ENCODE measurements around the gene PER1. TPM values are rescaled to one million over a fixed set of nuclear protein-coding genes. Genes with fewer than 3 reads are reported as not detected.

PER1 gene
- total RNA-seq, 2 donors from 2014 or later: 125 to 134 TPM

DNA sequence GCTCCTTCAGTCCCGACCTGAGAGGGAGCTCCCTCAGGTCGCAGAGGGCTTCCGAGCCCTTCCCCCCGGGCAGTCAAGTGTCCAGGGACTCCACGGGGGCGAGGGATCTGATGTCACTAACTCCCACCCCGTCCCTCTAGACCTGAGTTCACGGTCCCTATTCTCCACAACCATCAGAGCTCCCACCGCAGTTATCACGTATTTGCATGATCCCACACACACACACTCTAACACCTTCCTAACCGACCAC is 3.7 kb upstream of the PER1 start:
- intact Hi-C loops (cut with DNase I): loop anchor here in 1 of 2 donors (5.0 kb wide), 1 partner anchor 34 kb away; the partner anchor contains the start of gene HES7

DNA sequence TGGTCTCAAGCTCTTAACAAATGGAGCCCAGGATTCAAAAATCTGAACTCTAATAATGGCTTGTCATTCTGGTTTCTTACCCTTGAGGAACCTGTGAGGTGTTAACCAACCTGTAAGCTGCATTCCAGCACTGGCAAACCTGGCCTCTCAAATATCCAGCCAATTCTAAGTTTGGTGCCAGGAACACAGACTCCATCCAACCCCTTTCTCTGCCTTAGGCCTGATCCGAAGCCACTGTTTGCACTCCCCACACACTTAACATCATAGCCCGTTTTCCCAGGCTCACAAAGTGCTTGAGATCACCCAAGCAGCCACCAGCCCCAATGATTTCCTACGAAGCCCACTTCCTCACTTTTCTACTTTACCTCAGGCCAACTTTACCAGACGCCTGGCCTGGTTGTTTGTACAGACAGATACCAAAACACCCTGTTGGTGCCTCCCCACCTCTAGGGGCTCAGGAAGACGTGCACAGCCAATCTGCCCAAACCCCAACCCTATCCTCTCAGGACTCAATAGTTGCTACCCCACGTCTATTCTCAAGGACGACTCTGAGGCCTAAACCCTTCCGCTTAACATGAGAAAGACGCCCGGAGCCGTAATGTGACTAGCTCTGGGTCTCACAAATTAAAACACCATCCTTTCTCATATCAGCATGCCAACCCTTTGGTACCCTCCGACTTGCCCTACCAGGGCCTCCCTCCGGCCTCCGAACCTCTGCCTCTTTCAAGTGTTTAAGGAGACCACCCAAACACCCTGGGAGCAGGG is 3.2 kb upstream of the PER1 start:
- intact Hi-C loops (cut with DNase I): loop anchor here in 1 of 2 donors (5.0 kb wide), 1 partner anchor 33 kb away; the partner anchor contains the start of gene HES7
- ATAC-seq (no peak), DNase-seq (no peak)

More for the DNA sequence above, 3.7 kb upstream of the PER1 start:
- DNase-seq: no peak
- no peak for ATAC-seq

DNA sequence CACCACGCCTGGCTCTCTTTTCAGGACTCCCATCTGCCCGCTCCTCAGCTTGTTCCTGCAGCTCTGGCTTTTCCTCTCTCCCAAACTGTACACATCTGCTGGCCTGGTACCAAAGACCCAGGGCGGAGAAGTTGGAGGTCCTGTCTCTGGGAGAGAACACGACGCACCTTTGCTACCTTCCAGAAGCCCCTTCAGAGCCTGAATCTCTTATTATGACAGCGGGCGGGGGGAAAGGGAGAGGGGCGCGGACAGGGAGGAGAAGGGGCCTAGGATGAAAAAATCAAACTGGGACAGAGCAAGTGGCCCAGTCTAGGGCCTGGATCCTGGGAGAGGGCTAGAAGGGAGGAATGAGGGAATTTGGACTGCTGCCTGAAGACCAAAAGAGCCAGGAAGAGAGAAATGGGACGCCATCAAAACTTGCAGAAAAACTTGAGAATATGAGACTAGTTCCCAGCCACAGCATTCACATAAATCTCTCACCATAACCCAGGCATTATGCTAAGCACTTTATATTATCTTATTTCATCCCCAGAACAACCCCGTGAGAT is 2.5 kb upstream of the PER1 start:
- intact Hi-C loops (cut with DNase I): loop anchor here in 1 of 2 donors (5.0 kb wide), 1 partner anchor 32 kb away; the partner anchor contains the start of gene HES7
- ATAC-seq: no peak

DNA sequence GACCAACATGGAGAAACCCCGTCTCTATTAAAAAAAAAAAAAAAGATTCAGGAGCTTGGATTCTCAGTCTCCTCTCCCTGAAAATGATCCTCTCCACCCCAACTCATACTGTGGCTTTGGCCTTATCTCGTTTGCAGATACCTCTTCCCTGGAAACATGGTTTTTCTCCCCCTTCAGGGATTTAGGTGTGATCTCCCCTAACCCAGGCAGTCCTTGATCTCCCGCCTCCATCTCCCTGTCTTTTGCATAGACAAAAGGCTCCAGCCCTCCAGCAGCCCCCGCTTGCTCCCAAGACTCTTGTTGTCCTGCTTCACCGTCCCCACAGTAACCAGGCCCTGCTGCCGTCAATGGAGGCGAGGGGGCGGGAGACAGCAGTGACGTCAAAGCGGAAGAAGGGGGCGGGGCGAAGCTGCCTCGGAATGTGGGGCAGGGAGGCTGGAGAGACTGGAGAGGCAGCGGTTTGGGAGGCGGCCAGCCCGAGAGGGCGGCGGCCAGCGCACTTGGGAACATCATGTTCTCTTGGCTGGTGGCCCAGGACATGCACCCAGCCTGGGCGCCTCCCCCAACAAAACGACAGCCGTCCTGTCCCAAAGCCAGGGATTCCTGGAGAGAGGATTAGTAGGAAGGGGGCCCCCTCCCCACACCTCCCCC is 1.9 kb upstream of the PER1 start:
- DNase-seq (peak; percentile 99), ATAC-seq (peak; percentile 35 to 57)
- intact Hi-C loops (cut with DNase I): no loop called here

More for the DNA sequence above, 2.5 kb upstream of the PER1 start:
- DNase-seq: no peak

DNA sequence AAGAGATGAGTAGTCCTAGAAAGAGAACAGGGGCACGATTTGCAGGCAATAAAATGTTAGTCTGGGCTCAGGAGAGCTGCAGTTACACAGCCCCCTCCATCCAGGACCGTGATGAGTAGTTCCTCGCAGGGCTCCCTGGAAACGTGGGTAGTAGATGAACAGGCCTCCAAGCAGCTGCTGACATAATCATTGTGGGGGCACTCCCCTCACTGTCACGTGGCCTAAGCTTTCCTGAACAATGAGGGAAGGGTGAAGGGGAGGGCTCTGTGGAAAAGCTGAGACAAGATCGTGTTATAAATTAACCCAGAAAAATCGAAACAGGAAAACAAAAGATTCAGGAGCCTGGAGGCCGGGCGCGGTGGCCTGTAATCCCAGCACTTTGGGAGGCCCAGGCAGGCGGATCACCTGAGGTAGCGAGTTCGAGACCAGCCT is 1.3 kb upstream of the PER1 start:
- ATAC-seq: peak in 1 of 2 donors; percentile 27

DNA sequence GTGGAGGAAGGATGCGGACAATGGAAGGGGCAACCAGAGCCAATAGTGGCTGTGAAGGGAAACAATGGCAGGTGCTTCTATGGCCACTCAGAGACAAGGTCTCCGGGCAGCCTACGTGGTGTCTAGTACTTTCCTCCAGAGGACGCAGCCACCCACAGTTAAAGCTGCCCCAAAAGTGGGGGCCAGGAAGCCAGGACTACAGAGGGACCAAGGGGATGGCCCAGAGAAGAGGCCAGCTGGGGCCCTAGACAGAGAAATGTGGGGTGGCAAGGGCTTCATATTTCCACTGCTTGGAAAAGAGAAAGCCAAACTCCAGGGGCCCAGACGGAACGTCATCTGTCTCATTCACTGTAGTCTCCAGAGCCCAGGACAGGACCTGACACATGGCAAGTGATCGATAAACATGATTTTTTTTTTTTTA is 837 bp upstream of the PER1 start:
- DNase-seq: no peak
- no peak for ATAC-seq
- intact Hi-C loops (cut with DNase I): no loop called here

More for the DNA sequence above, 1.3 kb upstream of the PER1 start:
- DNase-seq: peak; percentile 89
- intact Hi-C loops (cut with DNase I): no loop called here

DNA sequence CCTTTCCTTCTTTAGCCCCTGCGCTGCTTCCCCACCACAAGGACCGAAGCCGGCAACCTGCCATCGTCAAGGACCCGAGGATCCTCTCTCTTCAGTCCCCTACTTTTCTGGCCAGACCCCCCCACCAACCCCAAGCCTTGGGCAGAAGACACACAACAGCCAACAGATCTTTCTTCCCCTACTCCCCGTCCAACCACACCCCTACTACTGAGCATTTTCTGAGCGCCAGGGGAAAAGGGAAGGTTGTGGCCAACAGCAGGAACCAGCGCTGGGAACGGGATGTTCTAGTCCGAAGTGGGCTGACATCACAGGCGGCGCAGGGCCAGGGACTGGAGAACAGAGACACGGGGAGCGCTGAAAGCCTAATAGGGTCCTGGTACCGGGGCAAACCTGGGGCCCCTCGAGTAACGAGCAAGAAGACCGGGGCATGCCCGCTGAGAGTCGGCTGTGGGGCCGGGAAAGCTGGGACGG is 528 bp downstream of the PER1 start:
- ATAC-seq: peak; percentile 9 to 20
- intact Hi-C loops (cut with DNase I): no loop called here
- DNase-seq: peak; percentile 92

DNA sequence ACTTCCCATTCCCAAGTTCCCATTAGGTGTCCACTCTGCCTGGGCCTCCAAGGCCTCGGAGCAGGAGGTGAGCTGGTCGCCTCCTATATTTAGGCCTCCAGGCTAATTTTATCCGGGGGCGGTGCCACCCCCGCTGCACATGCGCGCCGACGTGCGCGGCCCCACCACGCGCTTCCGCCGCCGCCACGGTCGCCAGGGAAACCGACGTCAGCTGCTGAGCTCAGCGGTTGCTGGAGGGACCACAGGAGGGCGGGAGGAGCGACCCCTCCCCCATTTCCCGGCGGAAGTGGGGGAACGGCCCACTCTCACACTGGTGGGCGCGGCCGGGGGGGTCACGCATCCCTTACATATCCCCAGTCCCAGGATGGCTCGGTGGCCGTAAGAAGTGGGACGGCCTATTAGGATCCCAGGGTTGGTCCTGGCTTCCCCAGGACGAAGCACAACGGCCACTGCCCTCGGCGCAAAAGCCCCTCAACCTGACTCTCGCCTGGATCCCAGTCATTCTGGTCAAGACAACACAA is 1.0 kb downstream of the PER1 start:
- intact Hi-C loops (cut with DNase I): no loop called here
- ATAC-seq (peak; percentile 43 to 49), DNase-seq (peak; percentile 95)

DNA sequence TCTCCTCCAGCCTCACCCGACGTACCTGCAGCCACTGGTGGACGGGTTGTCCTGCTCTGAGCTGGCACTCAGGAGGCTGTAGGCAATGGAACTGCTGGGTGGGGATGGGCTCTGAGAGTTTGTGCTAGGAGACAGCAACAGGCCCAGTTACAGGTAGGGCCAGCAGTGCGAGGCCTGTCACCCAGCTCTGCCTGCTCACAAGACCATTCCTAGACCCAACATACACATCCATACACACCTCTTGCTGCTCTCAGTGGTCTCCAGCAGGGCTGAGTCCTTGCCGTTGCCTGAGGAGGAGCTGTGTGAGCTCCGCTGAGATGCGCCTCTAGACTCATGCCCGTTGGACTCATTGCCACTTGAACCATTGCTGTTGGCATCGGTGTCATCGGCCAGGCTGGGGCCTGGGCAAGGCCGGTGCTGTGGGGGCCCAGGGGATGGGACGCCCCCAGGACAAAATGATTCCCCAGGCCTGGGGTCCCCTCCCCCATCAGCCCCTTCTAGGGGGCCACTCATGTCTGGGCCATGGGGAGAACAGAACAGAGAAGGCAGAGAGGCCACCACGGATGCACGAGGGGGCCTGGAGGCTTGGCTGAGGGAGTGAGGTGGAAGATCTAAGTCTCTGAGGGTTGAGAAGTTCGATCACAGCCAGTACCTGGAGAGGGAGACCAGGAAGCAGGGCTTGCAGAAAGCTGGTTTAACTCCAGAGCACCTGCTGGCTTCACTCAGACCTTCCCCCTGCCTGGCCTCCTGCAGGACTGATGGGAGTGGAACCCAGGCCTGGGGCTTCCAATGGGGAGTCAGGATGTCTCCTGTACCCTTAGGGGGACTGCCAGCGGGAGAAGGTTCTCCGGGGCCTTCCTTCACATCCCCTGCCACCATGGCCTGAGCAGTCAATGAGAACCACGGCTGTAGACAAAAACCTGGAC is 1.7 kb downstream of the PER1 start:
- ATAC-seq: no peak
- intact Hi-C loops (cut with DNase I): no loop called here
- no peak for DNase-seq

DNA sequence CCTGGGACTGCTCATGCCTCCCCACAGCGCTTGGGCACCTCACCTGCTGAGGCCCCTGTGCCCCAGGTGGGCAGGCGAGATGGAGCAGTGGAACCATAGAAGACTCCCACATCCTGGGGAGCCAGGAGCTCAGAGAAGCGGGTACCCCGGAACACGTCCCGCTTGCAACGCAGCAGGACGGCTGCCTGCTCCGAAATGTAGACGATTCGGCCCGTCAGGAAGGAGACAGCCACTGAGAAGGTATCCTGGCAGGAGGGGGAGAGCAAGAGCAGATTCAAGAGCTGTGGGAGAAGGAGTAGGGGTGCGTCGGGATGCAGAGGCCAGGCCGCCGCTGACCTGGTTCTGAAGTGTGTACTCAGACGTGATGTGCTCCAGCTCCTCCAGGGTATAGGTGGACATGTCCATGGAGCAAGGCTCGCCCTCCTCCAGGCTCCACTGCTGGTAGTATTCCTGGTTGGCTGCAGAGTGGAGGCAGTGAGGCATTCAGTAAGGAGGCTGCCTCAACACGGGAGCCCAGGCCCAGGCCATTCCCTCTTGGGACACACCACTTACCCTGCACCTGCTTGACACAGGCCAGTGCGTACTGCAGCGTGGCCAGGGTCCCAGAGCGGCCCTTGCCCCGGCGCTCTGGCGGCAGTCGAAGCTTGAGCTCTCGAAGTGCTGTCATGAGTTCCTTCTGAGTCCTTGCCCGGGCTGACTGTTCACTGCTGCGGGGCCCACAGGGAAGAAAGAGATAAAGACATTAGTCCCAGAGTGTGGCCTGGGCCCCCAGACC is 2.6 kb downstream of the PER1 start:
- ATAC-seq: no peak
- no peak for DNase-seq
- intact Hi-C loops (cut with DNase I): no loop called here

DNA sequence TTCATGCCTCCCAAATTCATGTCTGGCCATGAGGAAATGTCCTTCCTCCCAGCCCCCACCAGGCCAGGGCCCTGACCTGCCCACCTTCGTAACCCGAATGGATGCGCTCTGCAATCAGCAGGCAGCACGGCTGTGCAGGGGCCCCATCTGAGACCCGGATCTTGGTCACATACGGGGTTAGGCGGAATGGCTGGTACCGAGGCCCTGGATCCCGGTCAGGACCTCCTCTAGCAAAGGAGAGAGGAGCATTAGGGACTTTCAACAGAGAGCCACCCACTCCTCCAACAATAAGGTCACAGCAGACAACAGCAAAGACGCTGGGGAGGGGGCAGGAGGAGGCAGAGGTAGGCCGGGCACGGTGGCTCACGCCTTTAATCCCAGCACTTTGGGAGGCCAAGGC is 3.6 kb downstream of the PER1 start:
- intact Hi-C loops (cut with DNase I): no loop called here
- DNase-seq: no peak

DNA sequence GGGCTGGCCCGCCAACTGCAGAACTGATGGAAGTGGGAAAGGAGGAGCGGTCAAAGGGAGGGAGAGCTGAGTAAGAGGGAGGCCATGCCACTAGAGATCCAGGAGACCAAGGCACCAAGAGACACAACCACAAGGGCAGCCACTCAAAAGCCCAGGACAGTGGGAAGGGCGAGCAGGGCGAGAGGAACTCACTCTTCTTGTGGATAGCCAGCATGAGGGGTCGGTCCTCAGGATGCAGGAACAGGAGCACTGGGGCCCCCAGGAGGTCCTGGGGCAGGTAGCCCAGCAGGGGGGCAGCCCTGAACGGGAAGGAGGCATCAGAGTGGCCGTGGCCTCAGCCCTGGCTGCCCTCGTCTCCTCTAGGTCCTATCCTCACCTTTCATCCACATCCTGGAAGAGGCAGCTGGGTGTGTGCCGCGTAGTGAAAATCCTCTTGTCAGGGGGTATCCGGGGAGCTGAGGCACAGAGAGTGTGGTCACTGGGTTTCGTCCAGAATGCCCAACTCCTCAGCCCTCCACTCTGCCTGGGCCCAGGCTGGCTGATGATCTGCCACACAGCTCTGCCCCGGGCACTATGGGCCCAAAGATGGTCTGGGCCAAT is 4.3 kb downstream of the PER1 start:
- no peak for DNase-seq
- intact Hi-C loops (cut with DNase I): no loop called here
- ATAC-seq: no peak

More for the DNA sequence above, 3.6 kb downstream of the PER1 start:
- no peak for ATAC-seq

DNA sequence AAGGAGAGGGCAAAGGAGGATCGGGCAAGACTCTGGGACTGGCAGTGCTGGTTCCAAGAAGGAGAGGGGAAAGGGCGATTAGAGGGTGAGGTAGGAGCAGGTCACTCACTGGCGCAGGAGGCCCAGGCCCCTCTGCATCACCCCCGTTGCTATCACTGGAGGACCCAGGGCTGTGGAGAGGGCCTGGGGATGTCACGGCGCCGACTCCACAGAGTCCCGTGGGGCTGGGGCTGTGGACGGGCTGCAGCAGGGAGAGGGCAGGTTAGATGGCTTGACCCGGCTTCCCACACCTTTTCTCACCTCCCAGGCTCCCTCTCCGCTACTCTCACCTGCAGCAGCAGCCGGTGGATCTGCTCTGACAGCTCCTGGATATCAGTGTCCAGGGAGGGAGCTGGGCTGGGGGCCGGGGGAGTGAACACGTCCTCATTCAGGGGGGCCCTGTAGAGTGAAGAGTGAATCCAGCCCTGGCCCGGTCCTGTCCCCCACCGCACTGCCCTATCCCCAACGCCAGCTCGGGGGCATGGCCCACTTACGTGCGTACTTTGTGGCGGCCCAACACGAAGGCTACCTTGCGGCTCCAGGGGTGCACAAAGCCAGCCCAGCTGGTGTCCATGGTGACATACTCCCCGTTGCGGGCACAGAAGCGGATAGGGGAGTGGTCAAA is 4.9 kb downstream of the PER1 start:
- DNase-seq (no peak), ATAC-seq (no peak)
- intact Hi-C loops (cut with DNase I): no loop called here

DNA sequence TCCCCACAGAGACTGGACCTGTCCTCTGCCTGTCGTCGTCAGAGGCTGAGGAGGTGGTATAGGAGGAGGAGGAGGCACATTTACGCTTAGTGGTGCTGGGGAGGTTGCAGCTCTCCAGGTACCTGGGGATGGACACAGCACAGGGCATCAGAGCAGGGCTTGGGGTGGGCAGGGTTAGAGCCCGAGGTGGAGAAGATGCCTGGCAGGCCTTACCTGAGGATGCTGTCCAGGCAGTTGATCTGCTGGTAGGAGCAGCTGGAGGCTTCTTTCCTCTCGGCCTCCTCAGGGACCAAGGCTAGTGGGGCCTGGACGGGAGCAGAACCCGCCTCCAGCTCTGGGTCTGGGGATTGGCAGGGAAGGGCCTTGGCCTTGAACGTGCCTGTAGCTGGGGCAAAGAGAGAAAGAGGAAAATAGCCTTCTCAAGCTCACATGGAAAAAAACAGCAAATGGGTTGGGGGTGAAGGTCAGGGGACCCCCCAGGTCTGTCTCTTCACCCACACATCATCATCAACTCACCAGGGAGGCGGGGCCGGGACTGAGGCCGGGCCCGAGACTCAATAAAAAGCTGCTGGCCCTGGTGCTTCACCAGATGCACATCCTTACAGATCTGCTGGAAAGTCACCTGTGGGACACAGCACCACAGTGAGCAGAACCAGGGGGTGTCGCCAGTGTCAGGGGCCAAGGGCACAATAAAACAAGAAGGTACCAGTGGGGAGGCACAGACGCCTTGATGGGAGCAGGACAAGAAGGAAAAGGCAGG is 5.6 kb downstream of the PER1 start:
- intact Hi-C loops (cut with DNase I): no loop called here
- DNase-seq (no peak), ATAC-seq (no peak)

DNA sequence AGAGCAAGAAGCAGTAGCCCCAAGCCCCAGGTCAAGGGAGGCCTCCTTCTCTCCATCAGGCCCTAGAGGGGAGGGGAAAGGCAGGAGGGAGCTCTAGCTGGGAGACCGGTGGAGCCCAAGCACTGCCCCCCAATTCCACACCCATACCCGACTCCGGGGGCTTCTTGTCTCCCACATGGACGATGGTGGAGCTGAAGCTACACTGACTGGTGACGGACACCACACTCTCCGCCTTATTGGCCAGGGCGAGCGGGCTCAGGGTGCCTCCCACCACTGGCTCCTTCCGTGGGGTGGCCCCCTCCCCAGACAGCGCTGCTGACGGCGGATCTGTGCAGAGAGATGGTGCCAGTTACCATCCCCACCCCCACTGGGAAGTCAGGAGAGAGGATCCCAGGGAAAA is 6.4 kb downstream of the PER1 start:
- intact Hi-C loops (cut with DNase I): no loop called here
- ATAC-seq (no peak), DNase-seq (no peak)

DNA sequence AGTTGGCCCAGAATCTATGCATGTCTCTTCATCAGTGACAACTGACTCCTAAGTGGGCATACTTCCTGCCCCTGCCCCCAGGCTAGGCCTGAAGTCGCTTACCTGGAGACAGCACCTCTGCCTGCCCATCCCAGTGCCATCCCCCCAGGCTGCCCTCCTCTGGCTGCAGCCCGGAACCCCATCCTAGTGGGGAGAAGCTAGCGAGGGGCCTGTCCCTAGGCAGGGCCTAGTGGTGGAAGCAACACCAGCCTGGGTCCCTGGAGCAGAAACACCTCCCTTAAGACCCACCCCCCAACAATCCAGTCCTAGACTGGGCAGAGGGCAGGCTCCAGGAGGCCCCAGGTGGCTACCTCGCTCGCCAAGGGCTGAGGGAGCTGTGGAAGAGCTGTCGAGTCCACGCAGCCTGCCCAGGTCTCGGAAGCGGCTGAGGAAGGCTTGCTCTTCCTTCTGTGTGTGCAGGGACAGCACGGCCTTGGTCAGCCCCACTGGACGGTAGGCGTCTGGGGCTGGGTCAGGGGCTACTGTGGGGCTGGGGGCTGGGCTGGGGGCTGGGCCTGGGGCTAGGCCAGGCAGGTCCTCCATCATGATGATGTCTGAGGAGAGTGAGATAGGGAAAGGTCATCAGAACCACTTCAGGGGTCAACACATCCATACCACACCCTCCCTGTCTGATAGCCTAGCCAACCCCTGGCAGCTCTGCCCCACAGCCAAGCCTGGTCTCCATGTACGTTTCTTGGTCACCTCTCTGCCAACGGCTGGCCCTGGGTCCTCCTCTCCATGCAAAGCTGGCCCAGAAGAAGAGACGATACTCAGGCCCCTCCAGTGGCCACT is 7.6 kb downstream of the PER1 start:
- no peak for DNase-seq
- intact Hi-C loops (cut with DNase I): no loop called here
- ATAC-seq: no peak
